OCI-LY1 (cell line): Measurements from ENCODE around the gene CALM3.

ENCODE experiments used
- EZH2 ChIP-seq: fragments of 200-600 bp; sonication (generic), shearing (Covaris generic); IDR thresholded peaks from 2 replicates; pipeline ENCODE4 v1.8.0; 2017; ENCODE audit warnings: borderline replicate concordance, mixed run types, mild to moderate bottlenecking, antibody characterized with exemption, low read length, moderate library complexity, mixed read lengths
- TF ChIP-seq, protein P1 (sequence below): fragments of 200-600 bp; sonication (generic), shearing (Covaris generic); IDR thresholded peaks from 2 replicates; pipeline ENCODE4 v1.5.1; 2017; ENCODE audit warnings: mild to moderate bottlenecking, antibody characterized with exemption, low read length, moderate library complexity, mixed read lengths

DNA sequence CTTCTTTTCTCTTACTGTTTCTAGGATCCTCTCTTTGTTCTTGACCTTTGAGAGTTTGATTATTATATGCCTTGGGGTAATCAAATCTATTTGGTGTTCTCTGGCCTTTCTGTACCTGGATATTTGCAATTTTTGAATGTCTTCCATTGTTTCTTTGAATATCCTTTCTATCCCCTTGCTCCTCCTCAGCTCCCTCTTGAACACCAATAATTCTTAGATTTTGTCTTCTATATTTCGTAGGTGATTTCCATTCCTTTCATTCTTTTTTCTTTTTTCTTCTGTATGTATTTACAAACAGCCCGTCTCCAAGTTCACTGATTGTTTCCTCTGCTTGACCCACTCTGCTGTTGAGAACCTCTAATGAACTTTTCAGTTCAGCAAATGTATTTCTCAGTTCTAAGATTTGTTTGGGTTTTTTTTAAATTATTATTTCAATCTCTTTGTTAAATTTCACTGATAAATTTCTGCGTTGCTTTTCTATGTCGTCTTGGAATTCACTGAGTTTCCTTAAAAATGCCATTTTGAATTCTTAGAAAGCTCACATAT, 2.7 kb upstream of the CALM3 start:
- no peak for TF ChIP-seq EZH2
- TF ChIP-seq, protein P1, sequence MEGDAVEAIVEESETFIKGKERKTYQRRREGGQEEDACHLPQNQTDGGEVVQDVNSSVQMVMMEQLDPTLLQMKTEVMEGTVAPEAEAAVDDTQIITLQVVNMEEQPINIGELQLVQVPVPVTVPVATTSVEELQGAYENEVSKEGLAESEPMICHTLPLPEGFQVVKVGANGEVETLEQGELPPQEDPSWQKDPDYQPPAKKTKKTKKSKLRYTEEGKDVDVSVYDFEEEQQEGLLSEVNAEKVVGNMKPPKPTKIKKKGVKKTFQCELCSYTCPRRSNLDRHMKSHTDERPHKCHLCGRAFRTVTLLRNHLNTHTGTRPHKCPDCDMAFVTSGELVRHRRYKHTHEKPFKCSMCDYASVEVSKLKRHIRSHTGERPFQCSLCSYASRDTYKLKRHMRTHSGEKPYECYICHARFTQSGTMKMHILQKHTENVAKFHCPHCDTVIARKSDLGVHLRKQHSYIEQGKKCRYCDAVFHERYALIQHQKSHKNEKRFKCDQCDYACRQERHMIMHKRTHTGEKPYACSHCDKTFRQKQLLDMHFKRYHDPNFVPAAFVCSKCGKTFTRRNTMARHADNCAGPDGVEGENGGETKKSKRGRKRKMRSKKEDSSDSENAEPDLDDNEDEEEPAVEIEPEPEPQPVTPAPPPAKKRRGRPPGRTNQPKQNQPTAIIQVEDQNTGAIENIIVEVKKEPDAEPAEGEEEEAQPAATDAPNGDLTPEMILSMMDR, result no peak
